HG02610 (cell line): ENCODE results near the gene SMIM43.

Experiments used
- ATAC-seq: cut with Tn5 transposase; IDR thresholded peaks from one replicate; pipeline ENCODE4 v1.9.1; 2021; ENCODE audit warnings: mild to moderate bottlenecking, moderate library complexity; ENCODE audit not compliant: unreplicated experiment

Gene SMIM43

DNA sequence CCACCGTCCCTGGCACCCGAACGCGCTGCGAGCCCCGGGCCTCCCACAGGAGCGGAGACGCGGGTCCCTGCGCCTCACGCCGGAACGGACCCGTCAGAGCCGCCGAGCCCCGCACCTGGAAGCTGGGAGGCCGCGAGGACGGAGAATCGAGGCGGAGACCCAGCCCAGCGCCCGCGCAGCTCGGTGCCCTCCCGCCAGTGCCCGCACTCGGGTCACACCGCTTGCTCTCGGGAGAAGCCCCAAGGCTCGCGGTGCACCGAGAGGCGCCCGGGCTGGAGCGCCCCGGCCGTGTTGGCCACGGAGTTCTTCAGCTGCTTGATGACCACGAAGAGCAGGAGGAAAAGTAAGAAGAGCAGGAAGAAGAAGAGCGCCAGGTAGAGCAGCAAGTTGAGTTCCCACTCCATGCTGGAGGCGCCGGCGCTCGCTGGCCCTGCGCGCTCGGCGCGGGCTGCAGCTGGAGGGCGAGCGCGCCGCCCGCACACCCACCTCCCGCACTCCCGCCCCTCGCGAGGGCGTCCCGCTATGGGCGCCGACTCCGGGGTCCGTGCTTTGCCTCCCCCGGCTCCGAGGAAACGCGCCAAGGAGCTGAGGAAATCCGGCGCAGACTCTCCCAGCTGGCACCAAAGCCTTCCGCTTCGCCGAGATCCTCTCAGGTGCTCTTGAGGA lies at the start of gene SMIM43:
TSS of gene SMIM43 (minus strand) at position 463 of the 666 bp plus-strand sequence. CDS start at position 404, 59 bp downstream.
- no peak for ATAC-seq

DNA sequence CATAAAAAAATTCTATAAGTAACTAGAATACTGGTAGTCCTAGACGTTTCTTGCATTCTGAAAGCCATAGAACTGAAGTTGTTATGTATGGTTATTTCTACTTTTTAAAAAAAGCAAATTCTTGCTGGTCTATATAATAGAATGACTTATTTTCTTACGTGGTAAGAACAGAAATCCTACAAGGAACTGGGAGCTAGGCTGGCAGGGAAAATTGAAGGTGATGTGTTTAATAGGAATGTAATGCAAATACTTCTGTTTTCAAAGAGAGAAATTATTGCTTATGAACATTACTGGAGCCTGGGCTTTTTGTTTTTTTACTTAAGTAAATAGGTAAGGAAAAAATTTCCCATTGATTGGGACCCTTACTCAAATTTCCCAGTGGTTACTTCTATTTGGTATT lies 49.8 kb upstream of the SMIM43 start:
- ATAC-seq = no peak

DNA sequence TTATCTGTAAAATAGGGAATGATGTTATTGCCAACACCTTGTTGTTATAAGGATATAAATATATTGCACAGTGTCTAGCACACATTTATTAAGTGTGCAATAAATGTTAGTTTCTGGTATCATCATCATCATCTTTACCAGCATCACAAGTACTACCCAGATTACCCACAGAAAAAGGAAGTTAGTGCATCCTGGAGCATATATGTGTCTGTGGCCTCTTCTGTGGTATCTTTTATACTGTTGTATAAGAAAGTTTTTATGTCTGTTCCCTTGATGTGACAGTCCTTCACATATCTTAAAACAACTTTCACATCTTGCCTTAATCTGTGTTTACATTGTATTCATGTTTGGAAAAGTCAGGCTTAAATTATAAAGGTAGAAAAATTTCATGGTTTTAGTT lies 46.2 kb upstream of the SMIM43 start:
- no peak for ATAC-seq

DNA sequence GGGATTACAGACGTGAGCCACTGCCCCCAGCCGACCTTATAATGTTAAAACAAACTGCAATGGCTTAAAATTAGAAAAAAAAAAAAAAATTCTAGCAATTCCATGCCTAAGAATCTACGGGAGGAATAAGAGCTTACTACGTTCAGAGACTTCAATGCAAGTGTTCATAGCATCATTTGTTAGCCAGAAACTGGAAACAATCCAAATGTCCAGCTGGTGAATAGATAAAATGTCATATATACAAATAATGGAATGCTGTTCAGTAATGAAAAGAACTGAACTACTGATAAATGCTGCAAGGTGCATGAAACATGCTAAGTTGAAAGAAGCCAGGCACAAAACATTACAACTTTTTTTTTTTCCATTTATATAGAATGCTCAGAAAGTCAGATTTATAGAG lies 41.4 kb upstream of the SMIM43 start:
- no peak for ATAC-seq

DNA sequence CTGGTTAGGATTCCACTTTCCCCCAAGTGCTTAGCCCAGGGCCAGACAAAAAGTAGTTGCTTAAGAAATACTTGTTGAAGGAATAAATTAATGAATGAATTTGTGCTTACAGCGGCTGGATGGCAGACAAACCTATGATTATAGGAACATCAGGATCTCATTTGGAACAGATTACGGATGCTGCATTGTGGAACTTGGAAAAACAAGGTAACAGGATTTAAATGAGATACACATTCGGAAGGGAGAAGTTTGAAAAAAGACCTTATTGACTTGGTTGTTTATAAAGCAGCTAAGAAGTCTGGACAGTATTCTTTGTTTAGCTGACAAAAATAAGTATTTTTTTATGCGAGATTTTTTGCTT lies 36.7 kb upstream of the SMIM43 start:
- no peak for ATAC-seq

DNA sequence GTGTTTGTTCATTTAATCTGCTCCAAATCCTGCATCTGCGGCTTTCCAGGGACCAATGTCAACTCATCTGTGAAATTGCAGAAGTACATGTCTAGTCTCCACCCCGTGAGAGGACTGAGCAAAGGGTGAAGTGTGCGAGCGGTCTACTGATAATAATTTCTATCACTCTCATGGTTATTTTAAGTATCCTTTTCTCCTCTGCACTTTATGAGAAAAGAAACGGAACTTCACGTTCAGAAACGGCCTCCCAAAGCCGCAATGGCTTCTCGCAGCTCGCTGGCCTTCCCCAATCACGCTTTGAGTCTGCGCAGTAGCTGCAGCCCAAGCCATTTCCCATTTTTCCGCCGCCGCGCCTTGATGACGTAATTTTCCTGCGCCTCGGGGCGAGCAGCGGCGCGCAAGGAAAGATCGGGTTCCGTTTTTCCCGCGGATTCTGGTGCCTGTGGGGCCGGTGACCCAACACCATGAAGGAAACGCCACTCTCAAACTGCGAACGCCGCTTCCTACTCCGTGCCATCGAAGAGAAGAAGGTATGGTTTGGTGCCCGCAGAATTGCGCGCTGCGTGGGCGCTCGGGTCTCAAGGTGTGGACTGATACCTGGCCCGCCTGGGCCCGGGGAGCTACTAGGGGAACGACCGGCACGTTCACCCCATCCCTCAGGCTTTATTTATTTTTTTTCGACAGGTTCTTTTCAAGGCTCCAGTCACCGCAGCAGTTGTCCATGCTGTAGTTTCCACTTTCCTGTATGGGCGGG lies 36.2 kb upstream of the SMIM43 start, which contains the start of gene EXOSC9:
TSS of gene EXOSC9 (plus strand) at position 363 of the 754 bp plus-strand sequence. CDS start at position 465, 102 bp downstream.
- peak; percentile 82 for ATAC-seq

DNA sequence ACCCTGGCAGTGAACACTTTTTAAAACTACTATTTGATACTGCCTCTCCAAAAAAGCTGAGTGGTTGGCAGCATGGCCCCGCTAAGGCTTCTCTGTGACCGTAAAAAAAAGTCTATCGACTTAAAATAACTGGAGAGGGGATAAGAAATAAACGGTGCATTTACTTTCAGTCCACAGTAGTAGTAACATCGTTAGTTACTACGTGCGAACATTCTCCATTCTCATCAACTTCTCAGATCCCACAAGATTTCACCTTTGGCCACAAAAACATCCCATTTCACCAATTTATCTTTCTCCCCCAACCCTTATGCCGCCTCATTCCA lies 35.6 kb upstream of the SMIM43 start:
- ATAC-seq = peak; percentile 23

DNA sequence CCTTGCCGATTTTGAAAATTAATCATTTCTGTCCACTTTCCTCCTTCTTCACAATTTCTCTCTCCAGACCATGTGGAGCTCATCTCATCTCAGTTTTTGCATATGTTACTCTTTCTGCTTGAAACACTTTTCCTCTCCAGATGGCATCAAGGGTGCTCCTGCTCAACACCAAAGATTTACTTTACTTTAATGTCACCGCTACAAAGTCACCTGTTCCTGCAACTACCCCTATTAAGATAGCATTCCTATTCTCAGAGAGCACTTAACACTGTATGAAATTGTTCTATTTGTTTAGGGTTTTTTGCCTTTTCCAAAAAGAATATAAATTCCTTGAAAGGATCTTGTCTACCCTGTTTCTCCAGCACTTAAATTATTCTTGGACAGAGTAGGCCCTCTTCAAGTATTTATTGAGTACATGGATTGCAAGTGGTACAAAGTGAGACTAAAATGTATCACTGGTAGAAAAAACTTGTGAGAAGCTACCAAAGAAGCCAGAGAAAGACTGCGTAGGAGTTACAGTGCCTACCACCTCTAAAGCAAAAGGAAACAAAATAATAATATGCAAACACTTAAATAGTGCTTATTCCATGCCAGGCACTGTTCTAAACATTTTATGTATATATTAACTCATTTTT lies 35.0 kb upstream of the SMIM43 start:
- ATAC-seq = no peak

DNA sequence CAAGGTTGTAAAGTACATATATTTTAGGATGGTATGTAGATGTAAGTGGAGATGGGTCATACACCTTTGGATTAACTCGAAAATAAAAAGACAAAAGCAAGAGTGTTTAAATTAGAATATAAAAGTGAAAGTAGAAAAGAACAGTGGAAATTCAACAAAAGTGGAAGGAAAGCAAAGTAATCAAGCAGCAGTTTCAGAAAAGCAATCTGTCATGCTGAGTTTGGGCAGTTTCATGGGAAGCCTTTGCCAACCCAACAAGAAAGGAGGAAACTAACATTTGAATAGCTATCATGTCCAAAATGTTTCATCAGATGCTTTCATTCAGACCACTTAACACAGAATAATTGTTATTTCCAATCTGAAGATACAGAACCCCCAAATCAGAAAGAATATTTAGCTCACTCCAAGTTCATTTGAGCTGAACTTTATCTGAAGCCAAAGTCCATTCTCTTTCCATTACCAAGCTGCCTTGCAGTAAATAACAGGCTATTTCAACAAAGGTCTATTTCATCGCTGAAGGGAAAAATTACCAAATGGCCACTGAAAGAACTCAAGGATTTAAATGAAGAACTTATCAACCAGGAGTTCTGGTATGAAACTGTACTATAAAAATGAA lies 34.4 kb upstream of the SMIM43 start:
- no peak for ATAC-seq

DNA sequence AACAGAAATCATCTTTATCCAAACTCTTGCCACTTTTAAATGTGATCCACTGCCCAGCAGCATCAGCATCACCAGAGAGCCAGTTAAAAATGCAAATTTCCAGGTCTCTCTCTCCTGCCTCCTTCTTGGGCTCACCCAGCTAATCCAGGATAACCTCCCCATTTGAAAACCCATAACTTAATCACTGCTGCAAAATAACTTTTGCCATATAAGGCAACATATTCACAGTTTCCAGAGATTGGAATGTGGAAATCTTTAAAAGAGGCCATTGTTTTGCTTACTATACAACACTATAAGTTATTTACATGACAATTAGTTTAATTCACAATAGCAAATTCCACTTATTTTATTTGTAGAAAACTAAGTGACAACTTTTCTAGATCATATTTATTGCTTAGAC lies 31.3 kb upstream of the SMIM43 start:
- no peak for ATAC-seq

DNA sequence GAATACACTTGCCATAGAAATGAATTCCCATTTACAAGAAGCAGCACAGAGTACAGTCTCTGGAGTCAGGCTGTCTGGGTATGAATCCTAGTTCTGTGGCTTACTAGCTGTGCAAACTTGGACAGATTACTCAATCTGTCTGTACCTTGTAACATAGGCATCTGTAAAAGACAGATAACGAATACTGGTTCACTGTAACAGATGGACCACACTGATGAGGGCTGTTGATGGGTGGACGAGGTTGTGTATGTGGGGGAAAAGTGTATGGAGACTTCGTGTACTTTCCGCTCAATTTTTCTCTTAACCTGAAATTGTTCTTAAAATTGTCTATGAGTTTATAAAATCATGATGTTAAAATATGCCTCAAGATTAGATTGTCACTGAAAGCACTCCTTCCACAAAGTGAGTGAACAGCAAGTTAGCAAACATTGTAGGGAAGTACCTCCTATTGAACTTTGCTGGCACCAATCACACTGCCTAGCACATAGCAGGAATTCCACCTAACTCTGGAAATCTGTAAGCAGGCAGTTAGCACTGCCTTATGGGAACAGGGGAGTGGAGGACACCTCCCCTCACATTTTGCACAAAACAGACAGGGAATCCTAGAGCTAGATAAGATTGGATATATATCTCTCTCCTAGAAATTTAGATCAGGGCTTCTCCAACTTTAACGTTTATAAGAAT lies 29.7 kb upstream of the SMIM43 start:
- no peak for ATAC-seq

DNA sequence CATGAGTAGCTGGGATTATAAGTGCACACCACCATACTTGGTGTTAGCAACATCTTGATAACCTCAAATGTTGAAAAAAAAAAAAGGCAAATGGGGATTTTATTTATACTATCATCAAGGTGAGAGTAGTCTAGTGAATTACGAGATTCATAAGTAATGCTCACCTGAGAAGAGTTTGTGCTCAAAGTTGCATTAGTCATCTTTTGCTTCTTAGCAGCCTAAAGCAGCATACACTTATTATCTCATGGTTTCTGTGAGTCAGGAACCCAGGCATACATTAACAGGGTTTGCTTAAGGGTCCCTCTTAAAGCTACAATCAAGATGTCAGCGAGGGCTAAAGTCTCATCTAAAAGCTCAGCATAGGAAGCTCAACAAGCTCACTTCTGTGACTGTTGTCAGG lies 28.0 kb upstream of the SMIM43 start:
- ATAC-seq = no peak

DNA sequence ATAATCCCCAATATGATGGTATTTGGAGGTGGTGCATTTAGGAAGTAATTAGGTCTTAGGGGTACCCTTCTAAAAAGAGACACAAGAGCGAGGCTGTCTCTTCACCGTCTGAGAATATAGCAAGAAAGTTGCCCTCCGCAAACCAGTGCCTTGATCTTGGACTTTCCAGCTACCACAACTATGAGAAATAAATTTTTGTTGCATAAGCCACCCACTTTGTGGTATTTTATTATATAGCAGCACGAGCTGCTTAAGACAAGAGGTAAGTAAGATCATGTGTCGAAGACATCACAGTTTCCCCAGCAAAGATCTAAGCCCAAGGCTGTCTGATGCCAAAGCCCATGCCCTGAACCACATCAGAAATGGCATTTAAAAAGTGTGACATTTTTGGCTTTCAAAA lies 26.5 kb upstream of the SMIM43 start:
- ATAC-seq = no peak

DNA sequence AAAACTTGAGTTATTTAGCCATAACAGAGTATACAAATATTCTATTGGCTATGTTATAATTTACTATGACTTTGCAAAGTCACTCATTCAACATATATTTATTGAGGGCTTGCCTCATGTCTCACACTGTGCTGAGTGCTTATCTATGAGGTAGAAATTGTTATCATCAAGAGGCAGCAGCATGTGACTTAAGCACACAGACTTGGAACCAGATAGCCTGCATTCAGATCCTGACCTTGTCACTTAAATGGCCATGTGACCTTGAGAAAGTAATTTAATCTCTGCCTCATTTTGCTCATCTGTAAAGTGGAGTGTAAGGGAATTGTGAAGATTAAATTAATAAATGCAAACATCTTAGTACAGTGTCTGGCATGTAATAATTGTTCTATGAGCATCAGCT lies 26.0 kb upstream of the SMIM43 start:
- no peak for ATAC-seq

DNA sequence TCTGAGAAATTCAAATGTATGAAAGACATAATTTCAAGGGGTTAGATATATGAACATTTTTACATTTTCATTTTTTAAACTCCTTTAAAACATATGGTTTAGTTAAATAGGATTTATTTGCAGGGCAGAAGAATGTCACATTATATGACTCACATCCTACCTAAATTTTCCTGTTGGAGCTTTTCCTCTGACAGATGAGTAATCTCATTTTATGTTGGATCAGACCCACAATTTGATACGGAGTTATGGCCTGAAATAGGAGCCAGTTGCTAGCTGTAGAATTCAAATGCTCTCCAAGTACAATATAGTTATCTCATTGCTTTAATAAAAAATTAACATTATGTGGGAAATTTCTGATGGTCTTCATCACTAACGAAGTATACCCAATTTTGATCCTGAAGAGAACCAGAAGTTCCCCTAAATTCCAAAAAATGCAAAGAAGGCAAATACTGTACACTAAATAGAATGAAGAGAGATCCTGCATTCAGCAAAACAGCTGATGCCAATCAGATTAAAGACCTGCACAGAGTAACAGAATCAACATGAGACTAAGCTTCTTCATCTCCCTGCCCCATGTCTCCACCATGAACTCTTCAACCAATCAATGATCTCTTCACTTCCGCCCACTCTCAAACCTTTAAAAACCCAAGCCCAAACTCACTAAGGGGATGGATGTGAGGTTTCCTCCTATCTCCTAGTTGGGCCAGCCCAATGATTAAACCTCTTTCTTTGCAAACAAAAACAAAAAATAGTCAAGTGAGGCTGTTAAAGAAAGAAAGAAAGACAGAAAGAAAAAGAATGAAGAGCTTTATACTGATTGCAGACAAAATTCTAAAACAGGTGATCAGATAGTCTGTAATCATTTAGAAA lies 25.2 kb upstream of the SMIM43 start:
- ATAC-seq = no peak

DNA sequence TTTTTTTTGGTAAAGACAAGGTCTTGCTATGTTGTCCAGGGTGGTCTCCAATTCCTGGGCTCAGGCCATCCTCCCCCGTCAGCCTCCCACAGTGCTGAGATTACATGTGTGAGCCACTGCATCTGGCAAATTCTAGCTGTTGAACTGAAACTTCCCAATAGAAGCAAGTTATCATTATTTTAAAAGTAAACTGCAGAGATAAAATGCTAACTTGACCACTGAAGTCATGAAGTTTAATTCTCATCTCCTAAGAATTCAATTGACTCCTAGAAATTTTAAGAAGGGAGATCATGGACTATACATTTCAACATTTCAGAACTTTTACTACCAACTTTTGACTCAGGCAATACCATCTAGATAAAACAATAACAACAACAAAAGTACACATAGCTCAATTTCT lies 24.5 kb upstream of the SMIM43 start:
- ATAC-seq = no peak

DNA sequence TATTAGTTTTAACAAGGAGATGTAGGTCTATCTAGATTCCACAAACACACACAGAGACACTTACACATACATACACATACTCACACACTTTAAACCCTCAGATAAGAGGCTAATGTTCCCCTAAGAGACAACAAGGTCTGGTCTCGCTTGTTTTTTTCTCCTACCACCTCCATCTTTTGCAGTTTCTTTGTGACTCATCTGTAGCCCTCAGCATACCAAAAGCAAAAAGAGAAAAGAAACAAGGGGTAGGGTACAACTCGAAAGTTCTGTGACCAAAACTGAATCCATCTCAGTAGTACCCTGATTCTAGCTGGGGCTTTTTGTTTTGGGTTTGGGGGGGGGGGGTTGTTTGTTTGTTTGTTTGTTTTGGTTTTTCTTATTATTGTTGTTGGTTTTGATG lies 23.9 kb upstream of the SMIM43 start:
- peak; percentile 94 for ATAC-seq

DNA sequence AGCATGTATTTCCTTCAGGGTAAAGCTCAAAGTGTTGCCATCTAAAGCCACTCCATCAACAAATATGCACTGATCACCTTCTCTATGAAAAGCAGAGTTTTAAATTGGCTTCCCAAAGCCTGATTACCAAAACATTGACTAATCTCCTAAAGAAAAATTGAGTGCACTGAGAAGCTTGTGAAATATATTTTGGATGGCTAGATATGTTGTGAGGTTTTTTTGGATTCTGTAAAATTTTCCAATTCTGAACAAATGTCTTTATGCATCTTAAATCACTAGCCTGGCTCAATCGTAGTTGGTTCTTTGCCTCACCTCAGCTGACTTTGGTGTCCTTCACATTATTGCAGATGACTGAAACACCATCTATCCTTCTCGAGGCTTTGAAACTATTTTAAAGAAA lies 21.3 kb upstream of the SMIM43 start:
- ATAC-seq = no peak

DNA sequence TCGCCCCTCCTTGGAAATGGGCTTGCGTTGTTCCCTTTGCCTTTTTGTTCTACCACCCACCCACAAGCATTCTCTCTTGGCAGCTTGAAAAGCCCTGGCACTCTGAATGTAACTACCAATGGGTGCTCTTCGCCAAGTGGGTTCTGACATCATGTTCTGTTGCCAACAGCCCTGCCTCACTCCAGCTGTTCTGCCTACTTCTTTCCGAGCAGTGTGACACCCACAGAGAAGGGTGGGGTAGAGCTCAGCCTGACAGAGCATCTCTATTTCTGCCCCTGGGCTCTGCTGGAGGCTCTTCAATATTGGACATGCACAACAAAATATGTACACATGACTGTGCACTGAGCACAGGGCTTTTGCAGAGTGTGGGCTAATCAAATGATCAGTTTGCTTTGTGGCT lies 20.5 kb upstream of the SMIM43 start:
- no peak for ATAC-seq

DNA sequence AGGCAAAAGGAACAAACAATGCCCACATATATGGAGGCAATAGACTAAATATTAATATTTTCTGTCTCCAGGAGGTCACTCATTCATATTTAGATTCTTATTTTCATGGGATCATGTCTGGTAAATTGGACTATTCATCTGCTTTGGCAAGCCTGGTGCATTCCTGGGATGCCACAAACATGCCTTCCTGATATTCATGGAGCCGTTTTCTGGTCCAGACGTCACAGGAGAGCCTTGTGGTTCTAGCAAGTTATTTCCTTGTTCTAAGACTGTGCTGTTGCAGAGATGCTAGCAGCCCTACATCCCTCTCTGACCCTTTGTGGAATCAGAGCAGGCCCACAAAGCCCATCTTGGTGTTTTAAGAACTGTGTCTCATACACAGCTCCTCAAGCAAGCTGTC lies 20.0 kb upstream of the SMIM43 start:
- no peak for ATAC-seq
